WTC11 (cell line): ENCODE measurements around the gene SCFD1. TPM values are rescaled to one million over a fixed set of nuclear protein-coding genes. Genes with fewer than 3 reads are reported as not detected.

Experiments used
- ATAC-seq: fragments of 200-7000 bp; cut with Tn5 transposase; 2 replicates; pipeline ENCODE4 v1.10.0; 2021; ENCODE audit warnings: mild to moderate bottlenecking, moderate library complexity
- CTCF ChIA-PET: fragments of 300-600 bp; sonication (Branson Sonifier 250); formaldehyde crosslinking; loops from one replicate; lab custom pipeline; 2021; ENCODE audit warnings: antibody characterized with exemption; lab: Charles Lee
- POLR2A ChIA-PET: fragments of 350-600 bp; sonication (Branson Sonifier 250); formaldehyde crosslinking; loops from one replicate; lab custom pipeline; 2021; ENCODE audit warnings: antibody characterized with exemption; lab: Charles Lee
- DNase-seq: peaks from one replicate; pipeline ENCODE4 v3.0.0; 2021; ENCODE audit warnings: low spot score
- H3K27ac Mint-ChIP-seq: 2 replicates; pipeline ENCODE4 v1.8.0; 2021; ENCODE audit warnings: mixed read lengths
- H3K27me3 Mint-ChIP-seq: 2 replicates; pipeline ENCODE4 v1.8.0; 2021; ENCODE audit warnings: low read depth, mild to moderate bottlenecking, moderate library complexity, mixed read lengths
- H3K36me3 Mint-ChIP-seq: 2 replicates; pipeline ENCODE4 v1.8.0; 2021; ENCODE audit warnings: mixed read lengths
- H3K4me1 Mint-ChIP-seq: 2 replicates; pipeline ENCODE4 v1.8.0; 2022; ENCODE audit warnings: mixed read lengths
- H3K4me3 Mint-ChIP-seq: 2 replicates; pipeline ENCODE4 v1.8.0; 2021; ENCODE audit warnings: mild to moderate bottlenecking, moderate library complexity, mixed read lengths
- H3K9me3 Mint-ChIP-seq: 2 replicates; pipeline ENCODE4 v1.8.0; 2021; ENCODE audit warnings: mixed read lengths
- ATF3 ChIP-seq: sonication (generic); formaldehyde crosslinking; conservative IDR thresholded peaks from 2 replicates; pipeline ENCODE4 v1.8.1; 2022; ENCODE audit warnings: mild to moderate bottlenecking, missing genetic modification reagents
- ATF6 ChIP-seq: sonication (generic); formaldehyde crosslinking; IDR thresholded peaks from 2 replicates; pipeline ENCODE4 v1.8.1; 2023; ENCODE audit warnings: mild to moderate bottlenecking, missing genetic modification reagents
- CREM ChIP-seq: sonication (generic); formaldehyde crosslinking; IDR thresholded peaks from 2 replicates; pipeline ENCODE4 v1.8.1; 2022; ENCODE audit warnings: mild to moderate bottlenecking, missing genetic modification reagents, moderate library complexity
- CTCF ChIP-seq: fragments of 200-600 bp; IDR thresholded peaks from 2 replicates; pipeline ENCODE4 v1.8.0; 2022; ENCODE audit warnings: antibody characterized with exemption
- E2F1 ChIP-seq: sonication (generic); formaldehyde crosslinking; IDR thresholded peaks from 2 replicates; pipeline ENCODE4 v1.8.0; 2022; ENCODE audit warnings: mild to moderate bottlenecking, missing genetic modification reagents
- E2F5 ChIP-seq: sonication (generic); formaldehyde crosslinking; IDR thresholded peaks from 2 replicates; pipeline ENCODE4 v1.8.1; 2022; ENCODE audit warnings: mild to moderate bottlenecking, moderate library complexity, missing genetic modification reagents
- ESRRA ChIP-seq: sonication (generic); formaldehyde crosslinking; IDR thresholded peaks from 2 replicates; pipeline ENCODE4 v1.8.1; 2022; ENCODE audit warnings: mild to moderate bottlenecking, missing genetic modification reagents, borderline replicate concordance
- FOXJ3 ChIP-seq: sonication (generic); formaldehyde crosslinking; IDR thresholded peaks from 2 replicates; pipeline ENCODE4 v1.9.0; 2021; ENCODE audit warnings: missing genetic modification reagents, mild to moderate bottlenecking, borderline replicate concordance
- GTF2I ChIP-seq: fragments of 250-450 bp; sonication (Bioruptor Pico); conservative IDR thresholded peaks from 2 replicates; pipeline ENCODE4 v1.4.0; 2021; ENCODE audit warnings: mild to moderate bottlenecking
- IRF2 ChIP-seq: sonication (generic); formaldehyde crosslinking; IDR thresholded peaks from 2 replicates; pipeline ENCODE4 v1.8.0; 2022; ENCODE audit warnings: low read depth, missing genetic modification reagents, borderline replicate concordance
- JAZF1 ChIP-seq: fragments of 250-450 bp; sonication (Bioruptor Pico); IDR thresholded peaks from 2 replicates; pipeline ENCODE4 v1.9.0; 2021; ENCODE audit warnings: moderate library complexity, mild to moderate bottlenecking, inconsistent platforms
- MLX ChIP-seq: sonication (generic); formaldehyde crosslinking; IDR thresholded peaks from 2 replicates; pipeline ENCODE4 v1.8.1; 2023; ENCODE audit warnings: mild to moderate bottlenecking, missing genetic modification reagents, moderate library complexity
- OVOL2 ChIP-seq: fragments of 250-450 bp; sonication (Bioruptor Pico); IDR thresholded peaks from 2 replicates; pipeline ENCODE4 v1.9.0; 2021; ENCODE audit warnings: mild to moderate bottlenecking, borderline replicate concordance
- PRDM15 ChIP-seq: sonication (generic); formaldehyde crosslinking; IDR thresholded peaks from 2 replicates; pipeline ENCODE4 v1.8.0; 2022; ENCODE audit warnings: missing genetic modification reagents
- SOX15 ChIP-seq: fragments of 250-450 bp; sonication (Bioruptor Pico); IDR thresholded peaks from 2 replicates; pipeline ENCODE4 v1.9.0; 2021; ENCODE audit warnings: mild to moderate bottlenecking
- TEAD4 ChIP-seq: sonication (generic); formaldehyde crosslinking; IDR thresholded peaks from 2 replicates; pipeline ENCODE4 v1.8.0; 2022; ENCODE audit warnings: mild to moderate bottlenecking, missing genetic modification reagents
- ZBTB21 ChIP-seq: sonication (generic); formaldehyde crosslinking; IDR thresholded peaks from 2 replicates; pipeline ENCODE4 v1.8.1; 2023; ENCODE audit warnings: mild to moderate bottlenecking, missing genetic modification reagents, borderline replicate concordance
- ZNF138 ChIP-seq: sonication (generic); formaldehyde crosslinking; conservative IDR thresholded peaks from 2 replicates; pipeline ENCODE4 v1.8.1; 2022; ENCODE audit warnings: mild to moderate bottlenecking, moderate library complexity, missing genetic modification reagents
- ZNF232 ChIP-seq: sonication (generic); formaldehyde crosslinking; IDR thresholded peaks from 2 replicates; pipeline ENCODE4 v1.8.0; 2022; ENCODE audit warnings: mild to moderate bottlenecking, missing genetic modification reagents
- ZNF281 ChIP-seq: sonication (generic); formaldehyde crosslinking; IDR thresholded peaks from 2 replicates; pipeline ENCODE4 v1.8.0; 2023; ENCODE audit warnings: mild to moderate bottlenecking, missing genetic modification reagents
- ZNF416 ChIP-seq: fragments of 250-450 bp; sonication (Bioruptor Pico); IDR thresholded peaks from 2 replicates; pipeline ENCODE4 v1.9.0; 2021; ENCODE audit warnings: mild to moderate bottlenecking, inconsistent platforms
- total RNA-seq: library from RNA; stranded (reverse); gene quantifications from 3 replicates; pipeline ENCODE4 v1.2.3, GENCODE V29; 2021

SCFD1 gene
- total RNA-seq, 1 experiment from 2014 or later: 77.5 TPM

GRCh38 chr14:30728471-30728870 is 106.4 kb downstream of the SCFD1 start (continued):
- TF ChIP-seq ATF3 (no peak), FOXJ3 (no peak), OVOL2 (CRISPR knock-in tag) (no peak)

GRCh38 chr14:30737916-30738315 is 115.8 kb downstream of the SCFD1 start:
- no peaks in the 10 kb centered on the region for H3K27me3 Mint-ChIP-seq
- ChIA-PET POLR2A (no interaction called here), CTCF (no interaction called here)
- no peak overlapping the region for H3K27ac Mint-ChIP-seq
- H3K36me3 Mint-ChIP-seq: peaks cover 17% of the 10 kb centered on the region
- TF ChIP-seq CTCF: no peak
- no peak for TF ChIP-seq ZNF281
- TF ChIP-seq JAZF1 (CRISPR knock-in tag): no peak
- no peak for TF ChIP-seq ATF6 (CRISPR knock-in tag)
- TF ChIP-seq ZNF138 (CRISPR knock-in tag): no peak
- no peak for TF ChIP-seq GTF2I (CRISPR knock-in tag)
- TF ChIP-seq SOX15 (CRISPR knock-in tag): no peak
- no peak for TF ChIP-seq MLX (CRISPR knock-in tag)
- no peak for TF ChIP-seq ESRRA (CRISPR knock-in tag)
- no peak for TF ChIP-seq IRF2
- TF ChIP-seq TEAD4: no peak
- no peak for TF ChIP-seq ZNF232 (CRISPR knock-in tag)
- no peak for TF ChIP-seq E2F5 (CRISPR knock-in tag)
- peaks cover 10% of the 10 kb centered on the region for H3K9me3 Mint-ChIP-seq
- ATAC-seq: no peak
- DNase-seq: no peak
- H3K4me1 Mint-ChIP-seq: no peaks in the 10 kb centered on the region
- no peak overlapping the region for H3K4me3 Mint-ChIP-seq

- Mint-ChIP-seq H3K27ac (no peak overlapping the region), H3K9me3 (peaks cover 12% of the 10 kb centered on the region), H3K4me3 (no peak overlapping the region), H3K27me3 (no peaks in the 10 kb centered on the region), H3K36me3 (peaks cover 17% of the 10 kb centered on the region), H3K4me1 (no peaks in the 10 kb centered on the region)
- DNase-seq: no peak
- POLR2A ChIA-PET: no interaction called here
- CTCF ChIA-PET: no interaction called here
- ATAC-seq: no peak
- TF ChIP-seq JAZF1 (CRISPR knock-in tag) (no peak), ATF3 (no peak), PRDM15 (CRISPR knock-in tag) (no peak), ZNF416 (CRISPR knock-in tag) (no peak), ZBTB21 (CRISPR knock-in tag) (no peak), CREM (CRISPR knock-in tag) (no peak), E2F1 (no peak)
These were observed 116.9 kb downstream of the SCFD1 start for GRCh38 chr14:30738978-30739377.
